ENCODE results near the gene ZBTB44. TPM values are rescaled to one million over a fixed set of nuclear protein-coding genes. Genes with fewer than 3 reads are reported as not detected.

Gene ZBTB44
- total RNA-seq, 1 donor from 2014 or later: 32.6 TPM

- Mint-ChIP-seq H3K4me1 (ENCODE audit: unreplicated experiment) (peaks cover 14% of the 10 kb centered on the region), H3K4me3 (ENCODE audit: unreplicated experiment) (no peak overlapping the region), H3K27me3 (ENCODE audit: unreplicated experiment) (peaks cover 6% of the 10 kb centered on the region), H3K27ac (ENCODE audit: unreplicated experiment) (no peak overlapping the region), H3K9me3 (ENCODE audit: unreplicated experiment) (no peaks in the 10 kb centered on the region), H3K36me3 (ENCODE audit: low read depth, unreplicated experiment) (peaks cover 5% of the 10 kb centered on the region)
- no peak for TF ChIP-seq CTCF (IDR thresholded peaks at IDR 0.05; ENCODE audit: unreplicated experiment)
- no peak for DNase-seq (ENCODE audit: low spot score)
Measured at GRCh38 chr11:130177782-130178181, 136.9 kb downstream of the ZBTB44 start.

Other genes with a start within 250 kb of the ZBTB44 start
- 815 TPM for gene APLP2, start 245.0 kb downstream of the ZBTB44 start, total RNA-seq (ENCODE audit: unreplicated experiment)
- 8.7 TPM for gene ST14, start 155.1 kb downstream of the ZBTB44 start, total RNA-seq (ENCODE audit: unreplicated experiment)
- gene ADAMTS8, start 113.7 kb upstream of the ZBTB44 start, total RNA-seq (ENCODE audit: unreplicated experiment): 0.31 TPM
- 4.9 TPM for gene ADAMTS15, start 133.7 kb upstream of the ZBTB44 start, total RNA-seq (ENCODE audit: unreplicated experiment)

Measured in endothelial cell (in vitro differentiated cells).